NCI-H1048 (cell line): ENCODE data around the gene TNRC6B.
"Not testable (repeated sequence)": the region's sequence is repeated elsewhere in the genome, so short reads cannot be mapped to it uniquely, and the experiment has no call there.

Experiments
- DNase-seq: peaks from one replicate; lab custom pipeline; 2025; lab: John Stamatoyannopoulos, UW

The TNRC6B gene

DNA sequence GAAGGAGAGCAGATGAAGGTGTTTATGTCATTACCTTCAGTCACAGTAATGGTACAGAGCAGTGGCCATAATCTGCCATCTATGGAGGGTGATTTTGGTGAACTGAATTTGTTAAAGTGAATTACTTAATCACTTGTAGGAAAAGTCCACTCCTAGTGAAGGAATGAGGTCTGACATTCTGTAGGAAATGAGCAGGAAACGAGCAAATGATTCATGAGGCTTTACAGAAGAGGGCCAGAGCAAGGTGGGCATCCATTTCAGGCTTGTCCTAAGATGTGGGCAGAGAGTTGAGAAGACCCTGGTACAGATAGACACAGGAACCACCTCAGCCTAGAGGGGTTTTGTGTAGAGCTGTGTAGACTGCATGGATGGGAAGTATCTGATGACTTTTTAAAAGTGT is 186.7 kb downstream of the TNRC6B start:
- DNase-seq: no peak

DNA sequence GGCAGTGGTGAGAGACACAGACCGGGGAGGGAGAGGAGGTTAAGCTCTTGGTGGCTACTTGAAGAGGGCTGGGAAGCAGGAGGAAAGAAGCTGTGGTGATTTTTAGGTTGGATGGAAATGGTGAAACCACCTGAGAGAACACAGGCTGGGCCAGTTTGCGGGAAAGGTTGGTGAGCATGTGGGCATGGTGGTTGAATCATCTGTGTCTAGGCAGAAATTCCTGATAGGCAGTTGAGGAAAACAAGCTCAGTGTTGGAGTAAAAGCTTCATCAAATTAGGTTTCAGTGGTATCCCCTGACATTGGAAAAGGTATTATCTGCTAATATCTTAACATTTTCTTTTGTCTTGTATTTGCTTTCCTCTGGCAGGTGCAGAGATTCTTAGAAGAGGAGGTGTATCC is 188.3 kb downstream of the TNRC6B start:
- DNase-seq: no peak

- DNase-seq: no peak
Observed at GRCh38 chr22:40367342-40367741, 189.6 kb downstream of the TNRC6B start.

DNA sequence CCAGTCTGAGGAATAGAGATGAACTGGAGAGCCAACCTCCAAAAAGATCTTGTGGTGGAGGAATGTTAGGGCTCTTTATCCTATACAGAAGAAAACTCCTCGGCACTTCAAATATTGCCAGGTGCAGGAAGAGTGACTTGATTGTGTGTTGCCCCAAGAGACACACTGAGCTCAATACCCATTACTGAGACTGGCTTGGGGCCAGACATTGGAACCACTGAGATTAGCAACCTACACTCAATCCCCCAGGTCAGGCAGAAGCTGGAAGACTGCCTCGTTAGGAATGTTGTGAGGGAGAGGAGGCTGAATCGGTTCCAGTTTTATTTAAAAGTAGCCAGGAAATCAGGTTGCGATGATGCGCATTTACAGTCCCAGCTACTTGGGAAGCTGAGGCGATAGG is 190.3 kb downstream of the TNRC6B start:
- no peak for DNase-seq

- no peak for DNase-seq
Observed at GRCh38 chr22:40368836-40369235, 191.1 kb downstream of the TNRC6B start.

- DNase-seq: no peak
Observed at GRCh38 chr22:40374567-40374966, 196.8 kb downstream of the TNRC6B start.

DNA sequence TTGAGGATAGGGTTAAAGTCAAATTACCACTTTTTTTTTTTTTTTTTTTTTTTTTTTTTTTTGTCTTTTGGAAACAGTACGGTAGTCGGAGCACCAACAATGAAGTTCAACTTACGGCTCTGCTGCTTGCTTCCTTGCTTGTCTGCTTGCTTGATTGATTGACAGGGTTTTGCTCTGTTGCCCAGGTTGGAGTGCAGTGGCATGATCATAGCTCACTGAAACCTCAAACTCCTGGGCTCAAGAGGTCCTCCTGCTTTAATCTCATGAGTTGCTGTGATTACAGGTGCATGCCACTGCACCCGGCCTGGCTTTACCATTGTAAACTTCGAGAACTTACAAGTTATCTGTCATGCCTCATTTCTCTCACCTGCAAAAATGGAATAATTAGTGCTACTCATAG is 198.4 kb downstream of the TNRC6B start:
- no peak for DNase-seq

DNA sequence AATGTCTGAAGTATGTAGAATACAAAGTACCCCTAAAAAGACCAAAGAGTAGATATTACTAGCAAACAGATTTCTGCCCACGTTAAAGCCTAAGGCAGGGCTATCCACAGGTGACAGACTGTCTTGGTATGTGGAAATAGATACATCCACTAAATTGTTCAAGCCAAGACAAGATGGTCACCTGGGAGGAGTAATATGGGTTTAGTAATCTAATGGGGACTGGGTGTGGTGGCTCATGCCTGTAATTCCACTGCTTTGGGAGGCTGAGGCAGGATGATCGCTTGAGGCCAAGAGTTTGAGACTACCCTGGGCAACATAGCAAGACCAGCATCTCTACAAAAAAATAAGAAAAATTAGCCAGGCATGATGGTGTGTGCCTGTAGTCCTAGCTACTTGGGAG is 200.2 kb downstream of the TNRC6B start:
- no peak for DNase-seq

- DNase-seq: not testable (repeated sequence)
Observed at GRCh38 chr22:40378448-40378847, 200.7 kb downstream of the TNRC6B start.

GRCh38 chr22:40381461-40381860 is 203.7 kb downstream of the TNRC6B start:
- no peak for DNase-seq

DNA sequence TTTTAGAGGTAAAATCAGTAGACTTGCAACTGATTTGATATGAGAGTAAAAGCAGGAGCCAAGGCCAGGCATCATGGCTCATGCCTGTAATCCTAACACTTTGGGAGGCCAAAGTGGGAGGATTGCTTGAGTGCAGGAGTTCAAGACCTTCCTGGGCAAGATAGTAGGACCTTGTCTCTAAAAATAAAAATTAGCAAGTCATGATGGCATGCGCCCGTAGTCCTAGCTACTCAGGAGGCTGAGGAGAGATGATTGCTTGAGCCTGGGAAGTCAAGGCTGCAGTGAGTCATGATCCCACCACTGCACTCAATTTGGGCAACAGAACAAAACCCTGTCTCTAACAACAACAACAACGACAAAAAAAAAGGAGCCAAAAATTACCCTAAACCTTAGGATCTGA is 206.2 kb downstream of the TNRC6B start:
- DNase-seq: no peak

DNA sequence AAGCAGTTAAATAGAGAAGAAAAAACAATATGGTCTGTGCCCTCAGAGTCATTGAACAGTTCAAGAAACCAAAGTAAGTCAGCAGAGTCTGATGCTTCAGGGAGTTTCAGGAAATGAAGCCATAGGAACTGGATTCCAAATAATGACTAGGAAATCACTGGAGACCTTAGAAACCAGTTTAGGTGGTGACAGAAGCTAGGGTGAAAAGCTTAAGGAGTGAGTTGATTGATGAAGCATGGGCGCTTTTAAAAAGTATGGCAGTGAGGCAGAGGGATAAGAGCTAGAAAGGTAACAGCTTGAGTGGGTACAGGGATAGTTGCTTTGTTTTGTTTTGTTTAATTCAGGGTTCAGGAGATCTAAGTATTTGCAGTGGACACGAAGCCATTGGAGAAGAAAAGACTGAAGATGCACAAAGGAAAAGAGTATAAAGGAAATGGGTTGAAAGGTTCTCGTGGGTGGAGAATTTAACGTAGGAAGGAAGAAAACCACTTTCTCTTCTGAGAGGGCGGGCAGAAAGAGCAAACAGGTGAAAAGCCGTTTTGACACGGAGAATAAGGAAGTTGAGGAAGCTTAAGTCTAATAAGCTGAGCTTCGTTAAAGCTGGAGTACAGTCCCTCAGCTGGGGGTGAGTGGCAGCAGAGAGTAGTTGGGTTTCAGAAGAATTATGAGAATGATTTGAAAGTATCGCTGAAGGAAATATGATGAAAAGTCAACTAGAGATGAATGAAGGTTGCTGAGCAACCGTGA is 207.5 kb downstream of the TNRC6B start:
- no peak for DNase-seq
